Measurements from ENCODE around the gene PEX26.
"Not testable (repeated sequence)": the region's sequence is repeated elsewhere in the genome, so short reads cannot be mapped to it uniquely, and the experiment has no call there.

Gene PEX26

DNA sequence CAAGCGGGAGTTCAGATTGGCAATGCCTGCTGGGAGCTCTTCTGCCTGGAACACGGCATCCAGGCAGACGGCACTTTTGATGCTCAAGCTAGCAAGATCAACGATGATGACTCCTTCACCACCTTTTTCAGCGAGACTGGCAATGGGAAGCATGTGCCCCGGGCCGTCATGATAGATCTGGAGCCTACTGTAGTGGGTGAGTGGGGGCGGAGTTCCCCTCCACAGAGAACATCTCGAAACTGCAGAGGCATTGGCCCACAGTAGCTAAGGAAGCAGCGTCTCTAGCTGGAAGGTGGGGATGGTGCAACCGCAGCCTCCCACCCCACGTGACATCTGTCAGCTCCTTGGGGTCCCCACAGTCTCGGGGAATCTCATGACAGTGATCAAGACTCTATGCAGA is 43.7 kb downstream of the PEX26 start:
- no peak for DNase-seq

DNA sequence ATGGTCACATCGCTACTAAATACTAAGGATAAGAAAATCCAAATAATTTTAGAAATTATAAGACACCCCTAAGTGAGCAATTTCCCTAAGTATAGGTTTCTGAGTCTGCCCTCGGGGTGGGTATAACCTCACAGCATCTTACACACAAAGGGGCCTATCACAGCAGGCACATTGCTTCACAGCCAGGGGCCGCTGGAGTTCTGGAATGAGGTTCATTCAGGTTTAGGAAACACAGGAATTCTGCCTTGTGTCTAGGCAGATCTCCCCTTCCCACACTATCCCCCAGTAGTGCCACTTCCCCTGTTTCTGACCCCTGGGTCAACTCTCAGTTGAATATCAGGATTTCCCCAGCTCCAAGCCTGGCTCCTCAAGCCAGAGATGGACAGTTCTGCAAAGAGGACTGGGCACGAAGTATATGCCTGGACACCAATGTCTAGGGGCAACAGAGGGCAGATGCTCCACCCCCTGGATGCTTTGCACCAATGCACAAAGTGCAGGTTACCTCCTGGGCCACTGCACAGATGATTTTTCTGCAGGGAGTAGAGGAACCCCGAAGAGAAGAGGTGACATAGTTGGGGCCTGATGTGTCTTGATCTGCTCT is 44.3 kb downstream of the PEX26 start:
- DNase-seq, result no peak

DNA sequence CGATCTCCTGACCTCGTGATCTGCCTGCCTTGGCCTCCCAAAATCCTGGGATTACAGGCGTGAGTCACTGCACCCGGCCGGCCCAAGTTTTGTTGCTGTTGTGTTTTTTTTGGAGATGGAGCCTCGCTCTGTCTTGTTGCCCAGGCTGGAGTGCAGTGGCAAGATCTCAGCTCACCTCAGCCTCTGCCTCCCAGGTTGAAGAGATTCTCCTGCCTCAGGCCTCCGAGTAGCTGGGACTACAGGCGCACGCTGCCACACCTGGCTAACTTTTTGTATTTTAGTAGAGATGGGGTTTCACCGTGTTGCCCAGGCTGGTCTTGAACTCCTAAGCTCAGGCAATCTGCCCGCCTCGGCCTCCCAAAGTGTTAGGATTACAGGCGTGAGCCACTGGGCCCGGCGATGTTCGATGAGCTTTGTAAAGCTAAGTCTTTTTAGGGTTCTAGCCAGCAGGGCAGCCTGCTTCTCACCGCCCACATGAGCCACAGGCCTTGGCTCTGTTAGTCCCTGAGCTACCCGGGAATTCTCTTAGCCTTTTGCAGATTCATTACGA is 45.8 kb downstream of the PEX26 start:
- DNase-seq, result not testable (repeated sequence)

GRCh38 chr22:18126606-18127005 is 48.8 kb downstream of the PEX26 start:
- DNase-seq, result no peak

DNA sequence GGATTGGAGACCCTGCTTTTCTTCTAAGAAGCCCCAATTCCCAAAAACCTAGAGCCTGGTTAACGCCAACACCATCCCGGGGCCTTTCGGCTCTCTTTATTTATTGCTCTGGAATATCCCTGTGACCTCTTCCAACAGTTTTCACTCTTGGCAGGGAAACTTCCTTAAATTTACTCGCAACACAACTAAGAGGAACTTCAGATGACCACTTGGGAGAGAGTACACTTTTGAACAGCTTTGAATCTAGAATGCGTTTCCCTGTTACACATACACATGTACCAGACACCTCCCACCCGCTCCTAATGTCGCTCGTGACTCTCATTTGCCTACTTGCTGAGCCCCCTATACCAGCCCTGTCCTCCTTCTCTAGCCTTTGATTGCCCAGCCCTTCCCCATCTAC is 52.2 kb downstream of the PEX26 start:
- DNase-seq, result no peak

DNA sequence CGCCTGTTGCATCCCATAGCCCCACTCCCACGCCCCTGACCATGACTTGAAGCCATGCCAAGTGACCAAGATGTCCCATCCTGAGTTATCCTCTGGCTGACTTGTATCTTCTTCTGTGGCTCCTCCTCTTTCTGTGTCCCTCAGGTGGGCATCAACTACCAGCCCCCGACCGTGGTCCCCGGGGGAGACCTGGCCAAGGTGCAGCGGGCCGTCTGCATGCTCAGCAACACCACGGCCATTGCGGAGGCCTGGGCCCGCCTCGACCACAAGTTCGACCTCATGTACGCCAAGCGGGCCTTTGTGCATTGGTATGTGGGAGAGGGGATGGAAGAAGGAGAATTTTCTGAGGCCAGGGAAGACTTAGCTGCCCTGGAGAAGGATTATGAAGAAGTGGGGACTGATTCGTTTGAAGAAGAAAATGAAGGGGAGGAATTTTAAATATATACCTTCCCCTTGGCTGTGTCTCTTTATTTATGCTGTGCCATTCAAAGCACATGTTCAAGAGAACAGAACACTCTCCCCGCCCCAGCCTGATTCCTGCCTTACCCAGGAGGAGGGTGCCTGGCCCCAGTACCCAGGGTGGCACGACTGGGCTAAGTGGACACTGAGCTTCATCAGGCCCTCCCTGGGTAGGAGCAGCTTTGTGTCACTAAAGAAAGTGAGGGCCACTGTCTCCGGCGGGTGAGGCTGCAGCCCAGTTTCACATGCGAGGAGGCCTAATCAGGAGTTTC is 53.1 kb downstream of the PEX26 start:
- no peak for DNase-seq

DNA sequence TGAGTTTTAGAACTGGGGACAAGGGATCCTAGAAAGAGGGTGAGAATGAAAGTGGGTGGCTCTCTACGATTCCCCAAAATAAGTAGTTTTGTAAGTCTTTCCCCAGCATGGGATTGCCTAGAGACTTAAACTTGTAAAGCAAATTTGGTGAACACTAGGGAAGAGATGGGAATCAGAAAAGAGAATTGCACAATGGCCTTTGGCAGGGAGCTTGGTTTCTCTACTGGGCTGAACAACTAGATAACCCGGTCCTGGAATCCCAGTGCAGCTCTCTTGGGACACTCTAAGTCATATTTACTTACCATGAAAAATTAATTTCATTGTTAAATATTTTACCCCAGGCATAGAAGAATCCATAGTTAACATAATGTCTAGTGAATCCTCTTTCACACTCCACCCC is 55.7 kb downstream of the PEX26 start:
- DNase-seq, result no peak

- DNase-seq, result no peak
Observed at GRCh38 chr22:18136563-18137320, 59.0 kb downstream of the PEX26 start.

- not testable (repeated sequence) for DNase-seq
Observed at GRCh38 chr22:18141004-18141403, 63.2 kb downstream of the PEX26 start.

DNA sequence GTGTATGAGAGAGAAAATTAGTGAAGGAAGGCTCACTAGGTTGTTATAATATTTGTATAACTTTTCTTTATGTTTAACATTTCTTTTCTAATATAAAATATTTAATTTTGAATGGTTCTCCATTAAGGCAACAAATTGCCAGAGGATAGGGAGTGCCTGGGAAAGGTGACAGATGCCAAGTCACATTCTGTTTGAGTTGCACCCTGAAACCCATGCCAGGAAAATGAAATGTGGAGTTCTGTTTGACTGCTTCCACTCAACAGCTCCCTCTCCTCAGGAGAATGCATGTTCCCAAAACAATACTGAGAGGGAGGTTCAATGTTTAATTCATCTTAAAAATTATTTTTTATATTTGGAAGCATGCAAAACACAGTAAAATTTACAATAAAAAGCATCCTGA is 66.3 kb downstream of the PEX26 start:
- DNase-seq, result no peak

- no peak for DNase-seq
Observed at GRCh38 chr22:18145676-18146388, 68.0 kb downstream of the PEX26 start.

GRCh38 chr22:18146389-18146753 is 68.6 kb downstream of the PEX26 start:
- no peak for DNase-seq

DNA sequence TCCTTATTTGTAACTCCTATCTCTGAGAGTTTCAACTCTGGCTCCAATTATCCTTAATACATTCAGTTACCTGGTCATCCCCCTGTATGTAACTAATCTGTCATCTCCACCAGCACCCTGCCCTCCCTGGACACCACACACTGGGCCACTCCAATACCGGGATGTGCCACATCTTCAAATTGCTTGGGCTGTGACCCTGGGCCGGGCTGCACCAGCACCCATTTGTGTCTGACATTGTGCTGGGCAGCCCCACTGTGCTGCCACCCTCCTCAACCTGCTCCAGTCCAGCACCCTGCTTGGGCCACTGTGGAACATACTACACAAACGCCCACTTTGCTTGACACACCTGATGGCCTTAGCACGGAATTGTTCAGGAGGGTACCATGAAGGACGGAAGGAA is 70.0 kb downstream of the PEX26 start:
- DNase-seq, result no peak

GRCh38 chr22:18148293-18148965 is 70.6 kb downstream of the PEX26 start:
- no peak for DNase-seq

DNA sequence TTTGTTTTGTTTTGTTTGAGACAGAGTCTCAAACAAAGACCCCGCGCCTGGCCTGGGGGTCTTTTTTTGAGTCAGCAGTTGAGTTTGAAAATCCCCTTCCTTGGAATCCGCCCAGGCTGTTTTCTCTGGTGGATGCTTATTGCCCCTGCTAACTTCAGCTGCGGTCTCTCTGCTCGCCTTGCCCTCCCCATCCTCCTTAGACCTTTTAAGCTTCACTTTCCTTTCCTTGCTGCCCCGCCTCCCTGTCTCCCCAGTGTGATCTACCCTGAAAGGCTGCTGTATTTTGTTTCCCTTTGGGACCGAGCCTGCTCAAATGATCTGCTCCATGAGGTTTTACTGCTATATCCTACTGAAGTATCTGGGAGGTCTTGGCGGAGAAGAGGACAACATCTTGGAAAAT is 74.7 kb downstream of the PEX26 start:
- DNase-seq, result peak in 2 of 4 experiments; percentile 8 to 13

DNA sequence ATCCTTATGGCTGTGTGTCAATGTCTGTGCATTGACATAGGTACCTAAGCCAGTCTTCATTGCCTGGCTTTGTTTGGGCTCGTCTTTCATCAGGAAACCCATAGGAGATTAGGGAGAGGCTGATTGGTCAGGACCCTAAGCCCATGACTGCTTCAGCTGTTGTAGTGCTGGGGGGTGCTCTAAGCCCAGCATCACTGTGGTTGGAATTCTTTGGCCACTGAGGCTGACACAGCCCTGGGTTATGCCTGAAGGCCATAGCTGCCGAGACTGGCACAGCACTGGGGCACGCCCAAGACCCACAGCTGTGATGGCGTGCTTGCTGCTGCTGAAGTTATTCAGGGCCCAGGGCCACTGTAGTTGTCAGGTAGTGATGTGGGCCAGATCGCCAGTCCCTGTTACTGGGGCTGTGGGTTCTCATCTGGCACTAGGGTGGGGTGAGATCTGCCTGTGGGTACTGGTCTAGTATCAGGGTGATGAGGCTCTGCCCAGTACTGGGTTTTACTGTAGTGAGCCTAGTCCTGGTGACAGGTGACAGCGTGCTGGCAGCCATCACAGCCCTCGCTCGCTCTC is 77.1 kb downstream of the PEX26 start:
- no peak for DNase-seq

All from activated naive CD4-positive, alpha-beta T cell (primary cell).